HL-60 (cell line): Measurements from ENCODE around the gene NHERF2.

Experiments used
- DNase-seq, 2 experiments: peaks; one replicate each; pipeline ENCODE4 v3.0.0-alpha.2; 2010 to 2020; ENCODE audit warnings: low read depth in 1 of 2, low spot score in 1 of 2
- H3K27ac ChIP-seq: fragments of 250-450 bp; sonication (Bioruptor Pico); replicated peaks from 2 replicates; pipeline ENCODE4 v1.5.1; 2020; ENCODE audit warnings: mild to moderate bottlenecking, moderate library complexity
- H3K27me3 ChIP-seq: fragments of 250-450 bp; sonication (Bioruptor Pico); 2 replicates; pipeline ENCODE4 v1.5.1; 2021; ENCODE audit warnings: mild to moderate bottlenecking, moderate library complexity; ENCODE audit not compliant: insufficient read depth, poor library complexity, severe bottlenecking
- H3K4me3 ChIP-seq: replicated peaks from 2 replicates; pipeline ENCODE4 v1.5.1; 2011; ENCODE audit warnings: mild to moderate bottlenecking, control low read depth, low read length; ENCODE audit not compliant: insufficient read depth
- GABPA ChIP-seq: IDR thresholded peaks from 2 replicates; pipeline ENCODE4 v1.6.1; 2012; ENCODE audit warnings: low read depth
- POLR2AphosphoS5 ChIP-seq: IDR thresholded peaks from 2 replicates; pipeline ENCODE4 v1.6.1; 2012; ENCODE audit warnings: low read depth
- REST ChIP-seq: IDR thresholded peaks from 2 replicates; pipeline ENCODE4 v1.6.1; 2012; ENCODE audit warnings: low read depth; ENCODE audit not compliant: insufficient replicate concordance
- SPI1 ChIP-seq: IDR thresholded peaks from 2 replicates; pipeline ENCODE4 v1.6.1; 2012; ENCODE audit warnings: low read depth, mild to moderate bottlenecking, borderline replicate concordance
- TF ChIP-seq, protein P1 (sequence below): IDR thresholded peaks from one replicate; pipeline ENCODE4 v1.5.1; 2011; ENCODE audit warnings: low read length, control low read depth, inconsistent platforms; ENCODE audit not compliant: insufficient read depth

Gene NHERF2

GRCh38 chr16:2025878-2026460 is 733 bp upstream of the NHERF2 start:
- no peak for DNase-seq
- Histone ChIP-seq H3K27ac (no peak overlapping the region), H3K27me3 (peaks cover 23% of the 10 kb centered on the region), H3K4me3 (no peak overlapping the region)
- TF ChIP-seq REST: no peak

- DNase-seq: no peak
- Histone ChIP-seq H3K27me3 (peaks cover 20% of the 10 kb centered on the region), H3K27ac (no peak overlapping the region), H3K4me3 (no peak overlapping the region)
- no peak for TF ChIP-seq REST
- TF ChIP-seq SPI1: no peak
- no peak for TF ChIP-seq POLR2AphosphoS5
- no peak for TF ChIP-seq GABPA
- TF ChIP-seq, protein P1, sequence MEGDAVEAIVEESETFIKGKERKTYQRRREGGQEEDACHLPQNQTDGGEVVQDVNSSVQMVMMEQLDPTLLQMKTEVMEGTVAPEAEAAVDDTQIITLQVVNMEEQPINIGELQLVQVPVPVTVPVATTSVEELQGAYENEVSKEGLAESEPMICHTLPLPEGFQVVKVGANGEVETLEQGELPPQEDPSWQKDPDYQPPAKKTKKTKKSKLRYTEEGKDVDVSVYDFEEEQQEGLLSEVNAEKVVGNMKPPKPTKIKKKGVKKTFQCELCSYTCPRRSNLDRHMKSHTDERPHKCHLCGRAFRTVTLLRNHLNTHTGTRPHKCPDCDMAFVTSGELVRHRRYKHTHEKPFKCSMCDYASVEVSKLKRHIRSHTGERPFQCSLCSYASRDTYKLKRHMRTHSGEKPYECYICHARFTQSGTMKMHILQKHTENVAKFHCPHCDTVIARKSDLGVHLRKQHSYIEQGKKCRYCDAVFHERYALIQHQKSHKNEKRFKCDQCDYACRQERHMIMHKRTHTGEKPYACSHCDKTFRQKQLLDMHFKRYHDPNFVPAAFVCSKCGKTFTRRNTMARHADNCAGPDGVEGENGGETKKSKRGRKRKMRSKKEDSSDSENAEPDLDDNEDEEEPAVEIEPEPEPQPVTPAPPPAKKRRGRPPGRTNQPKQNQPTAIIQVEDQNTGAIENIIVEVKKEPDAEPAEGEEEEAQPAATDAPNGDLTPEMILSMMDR: no peak
Observed at GRCh38 chr16:2027024-2028010, 615 bp downstream of the NHERF2 start.

DNA sequence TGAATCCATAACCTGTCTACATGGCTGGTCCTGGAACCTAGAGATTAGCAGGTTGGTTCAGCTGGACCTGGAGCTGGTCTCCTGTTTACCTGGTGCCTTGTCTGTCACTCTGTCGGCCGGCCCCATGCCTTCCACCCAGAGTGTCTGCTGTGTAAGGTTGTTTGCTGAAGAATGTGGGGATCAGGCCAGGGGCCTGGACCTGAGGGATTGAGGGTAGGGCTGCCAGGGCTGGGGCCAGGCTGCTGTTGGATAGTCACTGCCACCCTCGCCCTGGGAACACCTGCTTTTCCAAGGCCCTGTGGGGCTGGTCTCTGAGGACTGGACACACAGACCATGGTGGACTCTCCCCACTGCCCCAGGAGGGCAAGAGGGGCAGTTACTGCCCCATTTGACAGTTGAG is 1.4 kb downstream of the NHERF2 start:
- DNase-seq: no peak
- TF ChIP-seq, protein P1: no peak
- no peak for TF ChIP-seq SPI1
- no peak for TF ChIP-seq REST
- TF ChIP-seq GABPA: no peak
- no peak for TF ChIP-seq POLR2AphosphoS5
- H3K27ac ChIP-seq: no peak overlapping the region
- H3K27me3 ChIP-seq: peaks cover 24% of the 10 kb centered on the region
- no peak overlapping the region for H3K4me3 ChIP-seq
